Omental fat pad (tissue), 4 donors: ENCODE measurements around the gene GALNT11. TPM values are rescaled to one million over a fixed set of nuclear protein-coding genes. Genes with fewer than 3 reads are reported as not detected.

ENCODE experiments used
- ATAC-seq: fragments of 150-250 bp; one replicate; pipeline ENCODE4 v1.9.1; 2016; ENCODE audit warnings: mild to moderate bottlenecking, moderate library complexity; ENCODE audit not compliant: low FRiP score
- DNase-seq: peaks from one replicate; pipeline ENCODE4 v3.0.0-alpha.2; 2019; ENCODE audit warnings: low spot score
- CTCF ChIP-seq, 3 donors: fragments of 450-650 bp; IDR thresholded peaks; one replicate each; pipeline ENCODE4 v1.5.1; 2016 to 2017; ENCODE audit warnings: antibody characterized with exemption in 3 of 3, mild to moderate bottlenecking in 3 of 3, moderate library complexity in 2 of 3
- total RNA-seq, 4 donors: library from RNA; depleted of rRNA; stranded (reverse); fragments of >200 nt; gene quantifications; one replicate each; pipeline ENCODE4 v1.1.0, GENCODE V29; 2016

The GALNT11 gene
- total RNA-seq, 4 donors from 2014 or later, result 45.2 to 53.4 (median 51.4) TPM

GRCh38 chr7:152132812-152133211, 107.3 kb downstream of the GALNT11 start:
- no peak for TF ChIP-seq CTCF (IDR thresholded peaks at IDR 0.05)
- no peak for ATAC-seq
- no peak for DNase-seq

GRCh38 chr7:152133804-152134203, 108.3 kb downstream of the GALNT11 start:
- ATAC-seq, result no peak
- TF ChIP-seq CTCF (IDR thresholded peaks at IDR 0.05), result no peak
- DNase-seq, result no peak

GRCh38 chr7:152136686-152137085, 111.2 kb downstream of the GALNT11 start:
- ATAC-seq (no peak), DNase-seq (no peak)
- TF ChIP-seq CTCF (IDR thresholded peaks at IDR 0.05), result no peak

GRCh38 chr7:152137476-152138025, 112.1 kb downstream of the GALNT11 start:
- DNase-seq (no peak), ATAC-seq (no peak)
- no peak for TF ChIP-seq CTCF (IDR thresholded peaks at IDR 0.05)

GRCh38 chr7:152140067-152140466, 114.6 kb downstream of the GALNT11 start:
- no peak for TF ChIP-seq CTCF (IDR thresholded peaks at IDR 0.05)
- DNase-seq (no peak), ATAC-seq (no peak)

GRCh38 chr7:152140560-152140959, 115.1 kb downstream of the GALNT11 start:
- no peak for TF ChIP-seq CTCF (IDR thresholded peaks at IDR 0.05)

GRCh38 chr7:152142976-152143595, 117.6 kb downstream of the GALNT11 start:
- no peak for DNase-seq
- ATAC-seq, result no peak
- no peak for TF ChIP-seq CTCF (IDR thresholded peaks at IDR 0.05)

More at GRCh38 chr7:152140560-152140959, 115.1 kb downstream of the GALNT11 start:
- ATAC-seq (no peak), DNase-seq (no peak)
